HepG2 (cell line): Measurements from ENCODE around the gene SLC17A8. TPM values are rescaled to one million over a fixed set of nuclear protein-coding genes. Genes with fewer than 3 reads are reported as not detected.

ENCODE experiments used
- ATAC-seq: fragments of 200-7000 bp; cut with Tn5 transposase; 3 replicates; pipeline ENCODE4 v1.9.1; 2020; ENCODE audit warnings: mild to moderate bottlenecking, moderate library complexity
- BruUV-seq: library from RNA; stranded (reverse); fragments of 400-500 nt; replicated peaks from 2 replicates; lab custom pipeline; 2021; lab: Mats Ljungman, UMichigan
- CTCF ChIA-PET: fragments of 300-600 bp; formaldehyde crosslinking; extraction: SDS; loops from one replicate; lab custom pipeline; 2021; ENCODE audit warnings: low total read pairs, inconsistent platforms, low intra/inter-chr PET ratio; lab: Yijun Ruan, JAX
- POLR2A ChIA-PET: fragments of 350-600 bp; sonication (Branson Sonifier 250); formaldehyde crosslinking; loops from one replicate; lab custom pipeline; 2020; ENCODE audit warnings: antibody characterized with exemption, inconsistent platforms; lab: Yijun Ruan, JAX
- DNase-seq: peaks from one replicate; pipeline ENCODE4 v3.0.0-alpha.2; 2015; ENCODE audit warnings: low spot score
- FAIRE-seq: peaks from 3 replicates; lab custom pipeline; 2011; peaks lifted over from hg19 to GRCh38; lab: Jason Lieb, UNC
- H2AFZ ChIP-seq: one replicate; pipeline ENCODE4 v1.6.1; 2011; ENCODE audit warnings: low read length, inconsistent platforms
- H3K27ac ChIP-seq: fragments of 300-600 bp; 3 replicates; pipeline ENCODE4 v1.8.0; 2011; ENCODE audit warnings: mixed run types, mild to moderate bottlenecking, mixed read lengths, low read length, inconsistent platforms; ENCODE audit not compliant: insufficient read depth; ENCODE audit errors: extremely low read length
- H3K27me3 ChIP-seq, 2 experiments: fragments of 200-600 bp in 1 of 2; 2 replicates in 1 of 2; 3 replicates in 1 of 2; pipeline versions ENCODE4 v1.6.0 to v1.8.0; 2011; ENCODE audit warnings: low read length in 2 of 2, mild to moderate bottlenecking in 2 of 2, moderate library complexity in 2 of 2, inconsistent platforms in 1 of 2; ENCODE audit not compliant: insufficient read depth in 2 of 2, control insufficient read depth in 1 of 2
- H3K36me3 ChIP-seq, 2 experiments: fragments of 200-600 bp in 1 of 2; replicated peaks in 1 of 2; 2 replicates in 1 of 2; 3 replicates in 1 of 2; pipeline versions ENCODE4 v1.5.1 to v1.8.0; 2011; ENCODE audit warnings: low read length in 2 of 2, inconsistent platforms in 1 of 2; ENCODE audit not compliant: insufficient read depth in 2 of 2, control insufficient read depth in 1 of 2
- H3K4me1 ChIP-seq: 2 replicates; pipeline ENCODE4 v1.5.1; 2012; ENCODE audit warnings: low read length, inconsistent platforms; ENCODE audit not compliant: insufficient read depth
- H3K4me2 ChIP-seq: 2 replicates; pipeline ENCODE4 v1.6.0; 2011; ENCODE audit warnings: low read depth, low read length, inconsistent platforms
- H3K4me3 ChIP-seq, 3 experiments: fragments of 200-600 bp in 1 of 3; sonication (generic), shearing (Covaris generic) in 1 of 3; replicated peaks in 1 of 3; 2 replicates each; pipeline ENCODE4 v1.5.1; 2011 to 2016; ENCODE audit warnings: low read length in 3 of 3, inconsistent platforms in 2 of 3, low read depth in 2 of 3, mild to moderate bottlenecking in 2 of 3, control low read depth in 1 of 3, mixed read lengths in 1 of 3; ENCODE audit not compliant: insufficient read depth in 1 of 3
- H3K79me2 ChIP-seq: one replicate; pipeline ENCODE4 v1.6.1; 2011; ENCODE audit warnings: low read length, inconsistent platforms; ENCODE audit not compliant: insufficient read depth
- H3K9ac ChIP-seq: 2 replicates; pipeline ENCODE4 v1.6.0; 2011; ENCODE audit warnings: mild to moderate bottlenecking, low read depth, low read length, inconsistent platforms; ENCODE audit not compliant: insufficient read depth
- H3K9me3 ChIP-seq: 2 replicates; pipeline ENCODE4 v1.5.1; 2012; ENCODE audit warnings: mild to moderate bottlenecking, low read length
- H4K20me1 ChIP-seq: 2 replicates; pipeline ENCODE4 v1.6.0; 2011; ENCODE audit warnings: inconsistent platforms, mild to moderate bottlenecking, low read length, moderate library complexity; ENCODE audit not compliant: insufficient read depth
- ARNT2 ChIP-seq: sonication (generic); formaldehyde crosslinking; IDR thresholded peaks from 2 replicates; pipeline ENCODE4 v1.8.0; 2022; ENCODE audit warnings: mild to moderate bottlenecking, low read depth, missing genetic modification reagents, moderate library complexity
- GMEB1 ChIP-seq: sonication (generic); formaldehyde crosslinking; IDR thresholded peaks from 2 replicates; pipeline ENCODE4 v1.5.1; 2020; ENCODE audit warnings: missing genetic modification reagents, mild to moderate bottlenecking, borderline replicate concordance
- HIVEP1 ChIP-seq: sonication (generic); formaldehyde crosslinking; IDR thresholded peaks from 2 replicates; pipeline ENCODE4 v1.4.0; 2020; ENCODE audit warnings: mild to moderate bottlenecking, missing genetic modification reagents
- HNRNPL ChIP-seq: fragments of 200-400 bp; formaldehyde crosslinking; IDR thresholded peaks from 2 replicates; pipeline ENCODE4 v1.6.1; 2017; ENCODE audit warnings: mild to moderate bottlenecking, low read depth, low read length
- NFKBIZ ChIP-seq: IDR thresholded peaks from 2 replicates; pipeline ENCODE4 v1.6.1; 2018; ENCODE audit warnings: missing genetic modification reagents, missing compliant biosample characterization
- SKI ChIP-seq: fragments of 450-650 bp; IDR thresholded peaks from one replicate; pipeline ENCODE4 v1.6.1; 2018; ENCODE audit warnings: mild to moderate bottlenecking; ENCODE audit not compliant: partially characterized antibody
- ZNF441 ChIP-seq: sonication (generic); formaldehyde crosslinking; IDR thresholded peaks from 2 replicates; pipeline ENCODE4 v1.7.0; 2021; ENCODE audit warnings: missing genetic modification reagents, borderline replicate concordance
- ZNF501 ChIP-seq: sonication (generic); formaldehyde crosslinking; IDR thresholded peaks from 2 replicates; pipeline ENCODE4 v1.5.1; 2020; ENCODE audit warnings: mild to moderate bottlenecking, moderate library complexity, missing genetic modification reagents
- ZNF816 ChIP-seq: sonication (generic); formaldehyde crosslinking; IDR thresholded peaks from 2 replicates; pipeline ENCODE4 v1.8.0; 2022; ENCODE audit warnings: missing genetic modification reagents, mild to moderate bottlenecking, borderline replicate concordance
- WGBS: methylation state at CpG from one replicate; pipeline ENCODE4 v1.1.6; 2017; ENCODE audit warnings: low lambda C conversion rate; 5-methylcytosine and 5-hydroxymethylcytosine counted together
- in situ Hi-C: cut with HindIII; loops from 2 replicates; pipeline ENCODE4 v1.10.0; 2017; ENCODE audit warnings: low pct_unique_long_range_greater_than_20kb; ENCODE audit not compliant: extremely low pct_ligation_motif_present
- intact Hi-C: fragments of 100-400 bp; cut with micrococcal nuclease; formaldehyde crosslinking; loops from one replicate; pipeline ENCODE4 v1.10.0; 2022; ENCODE audit not compliant: unreplicated experiment
- polyA plus RNA-seq, 8 experiments: library from polyadenylated mRNA; depleted of rRNA in 3 of 8; stranded (reverse) in 7 of 8; unstranded in 1 of 8; fragments of >200 nt; fragmentation: Illumina TruSeq in 4 of 8; extraction: Trizol in 4 of 8; gene quantifications; 2 replicates each; pipeline versions ENCODE4 v1.2.1 to v1.2.3, GENCODE V29; 2011 to 2016; ENCODE audit warnings: low read depth in 4 of 8, missing spikeins in 1 of 8, mixed read lengths in 1 of 8; ENCODE audit not compliant: insufficient read depth in 1 of 8
- total RNA-seq, 5 experiments: library from RNA; depleted of rRNA; stranded (reverse); fragments of >200 nt; fragmentation: Illumina TruSeq; extraction: Trizol; gene quantifications; 2 replicates each; pipeline ENCODE4 v1.2.3, GENCODE V29; 2016; ENCODE audit warnings: low read depth in 1 of 5
- TF ChIP-seq, protein P1 (sequence below), 2 experiments: sonication (generic) in 1 of 2; formaldehyde crosslinking in 1 of 2; IDR thresholded peaks; 2 replicates each; pipeline versions ENCODE4 v1.5.1 to v1.6.1; 2011 to 2020; ENCODE audit warnings: borderline replicate concordance in 1 of 2, low read depth in 1 of 2, low read length in 1 of 2, mild to moderate bottlenecking in 1 of 2, missing genetic modification reagents in 1 of 2, moderate library complexity in 1 of 2
- TF ChIP-seq, protein P2 (sequence below): sonication (generic); formaldehyde crosslinking; IDR thresholded peaks from 2 replicates; pipeline ENCODE4 v1.4.0; 2020; ENCODE audit warnings: missing genetic modification reagents, borderline replicate concordance
- TF ChIP-seq, protein P3 (sequence below): sonication (generic); formaldehyde crosslinking; IDR thresholded peaks from 2 replicates; pipeline ENCODE4 v1.8.1; 2023; ENCODE audit warnings: mild to moderate bottlenecking, missing genetic modification reagents, borderline replicate concordance
- TF ChIP-seq, protein P4 (sequence below): sonication (generic); formaldehyde crosslinking; IDR thresholded peaks from 2 replicates; pipeline ENCODE4 v1.4.0; 2020; ENCODE audit warnings: mild to moderate bottlenecking, missing genetic modification reagents

SLC17A8 gene
- total and polyA plus RNA-seq, 2 of the 13 experiments (the other 11 are each of a cell fraction or from before 2014, with no cell fraction given), result 0.07 to 0.15 TPM

DNA sequence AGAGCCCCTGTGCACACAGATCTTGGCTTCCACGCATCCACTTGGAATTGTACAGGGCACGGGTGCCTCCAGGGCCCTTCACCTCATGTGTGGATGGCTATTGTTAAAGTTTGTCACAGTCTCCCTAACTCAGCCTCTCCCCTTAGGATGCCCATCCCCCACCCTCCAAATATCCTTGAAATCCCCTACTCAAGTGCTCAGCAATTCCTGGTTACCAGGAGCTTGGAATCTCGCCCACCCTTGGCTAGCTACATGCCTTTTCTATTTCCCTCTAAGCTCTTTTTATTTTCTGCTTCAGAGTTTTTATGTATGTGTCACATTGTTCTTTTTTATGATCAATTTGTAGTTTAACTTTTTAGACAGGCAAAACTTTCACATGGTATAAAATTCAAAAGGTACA, 103.8 kb downstream of the SLC17A8 start:
- Histone ChIP-seq H3K79me2 (no peaks in the 10 kb centered on the region), H3K9me3 (no peaks in the 10 kb centered on the region), H3K9ac (no peak overlapping the region), H3K36me3 (no peaks in the 10 kb centered on the region), H2AFZ (no peak overlapping the region), H3K4me2 (no peak overlapping the region), H3K27me3 (no peaks in the 10 kb centered on the region), H3K27ac (no peak overlapping the region), H3K4me3 (no peak overlapping the region), H3K4me1 (peaks cover 43% of the 10 kb centered on the region), H4K20me1 (no peaks in the 10 kb centered on the region)
- ChIA-PET CTCF (no interaction called here), POLR2A (interaction anchor here (2.9 kb wide), 1 partner anchor 14 kb away, joined by 12 read pairs; no protein-coding TSS in a partner anchor)
- ATAC-seq (no peak), FAIRE-seq (no peak), DNase-seq (no peak)
- in situ Hi-C loops (no loop called here), intact Hi-C loops (loop anchor here (1.0 kb wide), 1 partner anchor 112 kb away; no protein-coding TSS in a partner anchor)
- BruUV-seq, result no TSS peak
- 100% methylated on average over 3 of the region's 3 CpGs for WGBS
- no peak for TF ChIP-seq GMEB1 (CRISPR knock-in tag)
- TF ChIP-seq, protein P1, sequence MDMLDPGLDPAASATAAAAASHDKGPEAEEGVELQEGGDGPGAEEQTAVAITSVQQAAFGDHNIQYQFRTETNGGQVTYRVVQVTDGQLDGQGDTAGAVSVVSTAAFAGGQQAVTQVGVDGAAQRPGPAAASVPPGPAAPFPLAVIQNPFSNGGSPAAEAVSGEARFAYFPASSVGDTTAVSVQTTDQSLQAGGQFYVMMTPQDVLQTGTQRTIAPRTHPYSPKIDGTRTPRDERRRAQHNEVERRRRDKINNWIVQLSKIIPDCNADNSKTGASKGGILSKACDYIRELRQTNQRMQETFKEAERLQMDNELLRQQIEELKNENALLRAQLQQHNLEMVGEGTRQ (IDR thresholded peaks at IDR 0.05; ENCODE audit: low read depth, low read length), result no peak
- TF ChIP-seq, protein P1 (CRISPR knock-in tag; IDR thresholded peaks at IDR 0.05; ENCODE audit: borderline replicate concordance), result no peak
- TF ChIP-seq, protein P2, sequence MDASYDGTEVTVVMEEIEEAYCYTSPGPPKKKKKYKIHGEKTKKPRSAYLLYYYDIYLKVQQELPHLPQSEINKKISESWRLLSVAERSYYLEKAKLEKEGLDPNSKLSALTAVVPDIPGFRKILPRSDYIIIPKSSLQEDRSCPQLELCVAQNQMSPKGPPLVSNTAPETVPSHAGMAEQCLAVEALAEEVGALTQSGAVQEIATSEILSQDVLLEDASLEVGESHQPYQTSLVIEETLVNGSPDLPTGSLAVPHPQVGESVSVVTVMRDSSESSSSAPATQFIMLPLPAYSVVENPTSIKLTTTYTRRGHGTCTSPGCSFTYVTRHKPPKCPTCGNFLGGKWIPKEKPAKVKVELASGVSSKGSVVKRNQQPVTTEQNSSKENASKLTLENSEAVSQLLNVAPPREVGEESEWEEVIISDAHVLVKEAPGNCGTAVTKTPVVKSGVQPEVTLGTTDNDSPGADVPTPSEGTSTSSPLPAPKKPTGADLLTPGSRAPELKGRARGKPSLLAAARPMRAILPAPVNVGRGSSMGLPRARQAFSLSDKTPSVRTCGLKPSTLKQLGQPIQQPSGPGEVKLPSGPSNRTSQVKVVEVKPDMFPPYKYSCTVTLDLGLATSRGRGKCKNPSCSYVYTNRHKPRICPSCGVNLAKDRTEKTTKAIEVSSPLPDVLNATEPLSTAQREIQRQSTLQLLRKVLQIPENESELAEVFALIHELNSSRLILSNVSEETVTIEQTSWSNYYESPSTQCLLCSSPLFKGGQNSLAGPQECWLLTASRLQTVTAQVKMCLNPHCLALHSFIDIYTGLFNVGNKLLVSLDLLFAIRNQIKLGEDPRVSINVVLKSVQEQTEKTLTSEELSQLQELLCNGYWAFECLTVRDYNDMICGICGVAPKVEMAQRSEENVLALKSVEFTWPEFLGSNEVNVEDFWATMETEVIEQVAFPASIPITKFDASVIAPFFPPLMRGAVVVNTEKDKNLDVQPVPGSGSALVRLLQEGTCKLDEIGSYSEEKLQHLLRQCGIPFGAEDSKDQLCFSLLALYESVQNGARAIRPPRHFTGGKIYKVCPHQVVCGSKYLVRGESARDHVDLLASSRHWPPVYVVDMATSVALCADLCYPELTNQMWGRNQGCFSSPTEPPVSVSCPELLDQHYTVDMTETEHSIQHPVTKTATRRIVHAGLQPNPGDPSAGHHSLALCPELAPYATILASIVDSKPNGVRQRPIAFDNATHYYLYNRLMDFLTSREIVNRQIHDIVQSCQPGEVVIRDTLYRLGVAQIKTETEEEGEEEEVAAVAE (CRISPR knock-in tag), result no peak
- TF ChIP-seq HIVEP1, result no peak
- TF ChIP-seq ZNF501 (CRISPR knock-in tag), result no peak
- no peak for TF ChIP-seq SKI
- no peak for TF ChIP-seq ARNT2 (CRISPR knock-in tag)
- TF ChIP-seq, protein P3, sequence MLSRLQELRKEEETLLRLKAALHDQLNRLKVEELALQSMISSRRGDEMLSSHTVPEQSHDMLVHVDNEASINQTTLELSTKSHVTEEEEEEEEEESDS (CRISPR knock-in tag), result no peak
- TF ChIP-seq, protein P4, sequence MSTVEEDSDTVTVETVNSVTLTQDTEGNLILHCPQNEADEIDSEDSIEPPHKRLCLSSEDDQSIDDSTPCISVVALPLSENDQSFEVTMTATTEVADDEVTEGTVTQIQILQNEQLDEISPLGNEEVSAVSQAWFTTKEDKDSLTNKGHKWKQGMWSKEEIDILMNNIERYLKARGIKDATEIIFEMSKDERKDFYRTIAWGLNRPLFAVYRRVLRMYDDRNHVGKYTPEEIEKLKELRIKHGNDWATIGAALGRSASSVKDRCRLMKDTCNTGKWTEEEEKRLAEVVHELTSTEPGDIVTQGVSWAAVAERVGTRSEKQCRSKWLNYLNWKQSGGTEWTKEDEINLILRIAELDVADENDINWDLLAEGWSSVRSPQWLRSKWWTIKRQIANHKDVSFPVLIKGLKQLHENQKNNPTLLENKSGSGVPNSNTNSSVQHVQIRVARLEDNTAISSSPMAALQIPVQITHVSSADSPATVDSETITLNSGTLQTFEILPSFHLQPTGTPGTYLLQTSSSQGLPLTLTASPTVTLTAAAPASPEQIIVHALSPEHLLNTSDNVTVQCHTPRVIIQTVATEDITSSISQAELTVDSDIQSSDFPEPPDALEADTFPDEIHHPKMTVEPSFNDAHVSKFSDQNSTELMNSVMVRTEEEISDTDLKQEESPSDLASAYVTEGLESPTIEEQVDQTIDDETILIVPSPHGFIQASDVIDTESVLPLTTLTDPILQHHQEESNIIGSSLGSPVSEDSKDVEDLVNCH (CRISPR knock-in tag), result no peak
- no peak for TF ChIP-seq HNRNPL
- no peak for TF ChIP-seq NFKBIZ (CRISPR knock-in tag)
- TF ChIP-seq ZNF816 (CRISPR knock-in tag), result no peak
- no peak for TF ChIP-seq ZNF441 (CRISPR knock-in tag)
